ENCODE results near the gene CELSR1. TPM values are rescaled to one million over a fixed set of nuclear protein-coding genes. Genes with fewer than 3 reads are reported as not detected.

CELSR1 gene
- total RNA-seq, 1 experiment from 2014 or later, result 30.7 TPM

DNA sequence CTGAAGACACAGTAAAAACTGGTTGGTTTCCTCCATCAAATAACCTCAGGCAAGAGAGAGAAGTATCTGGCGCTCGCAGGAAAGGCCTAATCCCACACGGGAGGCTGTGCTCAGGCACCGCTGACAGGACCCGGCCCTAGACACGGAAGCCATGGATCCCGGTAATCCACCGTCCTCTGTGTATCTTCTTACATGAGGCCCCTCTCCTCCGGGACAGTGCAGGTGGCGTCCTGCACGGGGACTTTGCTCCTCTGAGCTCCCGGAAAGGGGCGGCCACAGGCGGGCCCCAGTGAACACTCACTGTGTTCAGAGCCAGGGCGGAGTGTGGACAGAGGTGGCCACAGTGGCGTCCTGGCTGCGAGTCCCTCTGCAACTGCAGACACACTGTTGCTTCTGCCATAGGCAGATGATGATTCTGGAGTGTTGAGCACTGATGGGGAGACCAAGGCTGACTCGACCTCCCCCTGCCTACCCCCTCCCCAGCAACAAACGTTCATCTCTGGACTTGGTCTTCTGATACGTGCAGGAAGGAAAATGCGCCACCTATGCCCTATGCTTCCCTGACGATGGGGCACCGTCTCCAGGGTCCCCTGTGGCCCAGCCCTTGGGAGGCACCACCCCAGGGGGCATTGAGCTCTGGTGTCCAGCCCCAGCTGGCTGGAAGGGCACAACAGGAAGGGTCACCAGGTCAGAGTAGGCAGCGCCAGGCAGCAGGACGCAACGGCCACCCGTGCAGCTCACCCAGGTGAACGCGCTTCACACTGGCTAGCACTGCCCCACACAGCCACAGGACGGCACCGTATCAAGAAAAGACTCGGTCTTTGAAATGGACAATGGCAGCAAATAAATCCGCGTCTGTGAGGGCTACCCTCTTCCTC lies 106.2 kb downstream of the CELSR1 start:
- BruUV-seq (replicated peaks), result no TSS peak
- H3K27me3 ChIP-seq (ENCODE audit: control insufficient read depth, insufficient read depth, low read length), result no peaks in the 10 kb centered on the region
- in situ Hi-C loops (cut with HindIII; ENCODE audit: low pct_unique_long_range_greater_than_20kb, low sequenced_read_pairs), result no loop called here
- no peak for TF ChIP-seq SIN3A (IDR thresholded peaks at IDR 0.05; ENCODE audit: borderline replicate concordance, insufficient read depth, low read depth, low read length)
- TF ChIP-seq, protein P1, sequence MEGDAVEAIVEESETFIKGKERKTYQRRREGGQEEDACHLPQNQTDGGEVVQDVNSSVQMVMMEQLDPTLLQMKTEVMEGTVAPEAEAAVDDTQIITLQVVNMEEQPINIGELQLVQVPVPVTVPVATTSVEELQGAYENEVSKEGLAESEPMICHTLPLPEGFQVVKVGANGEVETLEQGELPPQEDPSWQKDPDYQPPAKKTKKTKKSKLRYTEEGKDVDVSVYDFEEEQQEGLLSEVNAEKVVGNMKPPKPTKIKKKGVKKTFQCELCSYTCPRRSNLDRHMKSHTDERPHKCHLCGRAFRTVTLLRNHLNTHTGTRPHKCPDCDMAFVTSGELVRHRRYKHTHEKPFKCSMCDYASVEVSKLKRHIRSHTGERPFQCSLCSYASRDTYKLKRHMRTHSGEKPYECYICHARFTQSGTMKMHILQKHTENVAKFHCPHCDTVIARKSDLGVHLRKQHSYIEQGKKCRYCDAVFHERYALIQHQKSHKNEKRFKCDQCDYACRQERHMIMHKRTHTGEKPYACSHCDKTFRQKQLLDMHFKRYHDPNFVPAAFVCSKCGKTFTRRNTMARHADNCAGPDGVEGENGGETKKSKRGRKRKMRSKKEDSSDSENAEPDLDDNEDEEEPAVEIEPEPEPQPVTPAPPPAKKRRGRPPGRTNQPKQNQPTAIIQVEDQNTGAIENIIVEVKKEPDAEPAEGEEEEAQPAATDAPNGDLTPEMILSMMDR (IDR thresholded peaks at IDR 0.05), result no peak
- no peak for TF ChIP-seq TCF7L2 (IDR thresholded peaks at IDR 0.05; ENCODE audit: low read depth, low read length)
- TF ChIP-seq POLR2AphosphoS5 (IDR thresholded peaks at IDR 0.05; ENCODE audit: low read depth, low read length), result no peak
- TF ChIP-seq REST (IDR thresholded peaks at IDR 0.05; ENCODE audit: insufficient read depth in 1 of 2, low read depth in 2 of 2, low read length in 1 of 2), result no peak
- no peaks in the 10 kb centered on the region for H3K9me3 ChIP-seq (ENCODE audit: control insufficient read depth, insufficient read depth, low read depth, low read length)
- intact Hi-C loops (cut with micrococcal nuclease; ENCODE audit: unreplicated experiment), result no loop called here
- ChIA-PET POLR2A (no interaction called here), CTCF (no interaction called here)
- no peak overlapping the region for H3K4me3 ChIP-seq (ENCODE audit: low read depth in 2 of 2, low read length in 2 of 2)
- no peaks in the 10 kb centered on the region for H3K4me1 ChIP-seq (ENCODE audit: control insufficient read depth, insufficient read depth, low read length)
- no peak overlapping the region for H3K27ac ChIP-seq (ENCODE audit: low read length)
- no peak for DNase-seq (ENCODE audit: low read depth, low spot score)
- ATAC-seq, result 0 out of 2 replicates have a peak, but pooled peaks have one; percentile 27
- H3K36me3 ChIP-seq (ENCODE audit: control insufficient read depth, insufficient read depth, low read length), result no peaks in the 10 kb centered on the region

DNA sequence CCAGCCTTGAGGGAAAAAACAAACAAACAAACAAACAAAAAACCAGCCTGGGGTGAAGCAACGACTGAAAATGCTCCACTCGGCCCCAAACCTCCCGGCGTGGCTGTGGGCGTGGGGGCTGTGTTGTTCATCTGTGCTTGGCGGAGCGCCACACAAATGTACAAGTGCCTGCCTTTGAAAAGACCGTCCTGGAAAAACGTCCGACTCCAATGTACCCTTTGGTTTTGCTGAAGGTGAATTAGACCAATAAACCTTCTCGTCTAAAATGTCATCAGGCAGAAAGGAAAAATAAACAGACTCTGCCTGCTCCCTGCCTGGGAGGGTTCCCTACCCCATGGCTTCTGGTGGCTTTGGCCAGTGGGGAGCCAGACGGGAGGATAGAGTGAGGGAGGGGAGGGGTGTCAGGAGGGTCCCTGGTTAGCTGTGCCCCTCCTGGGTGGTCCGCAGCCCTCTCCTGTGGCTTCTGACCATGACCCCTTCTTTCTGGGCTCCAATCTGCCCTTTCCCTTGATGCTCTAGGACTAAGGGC lies 108.0 kb downstream of the CELSR1 start:
- no peaks in the 10 kb centered on the region for H3K36me3 ChIP-seq (ENCODE audit: control insufficient read depth, insufficient read depth, low read length)
- BruUV-seq (replicated peaks), result no TSS peak
- H3K9me3 ChIP-seq (ENCODE audit: control insufficient read depth, insufficient read depth, low read depth, low read length), result no peaks in the 10 kb centered on the region
- no peaks in the 10 kb centered on the region for H3K4me1 ChIP-seq (ENCODE audit: control insufficient read depth, insufficient read depth, low read length)
- no peak overlapping the region for H3K4me3 ChIP-seq (ENCODE audit: low read depth in 2 of 2, low read length in 2 of 2)
- no peaks in the 10 kb centered on the region for H3K27me3 ChIP-seq (ENCODE audit: control insufficient read depth, insufficient read depth, low read length)
- CTCF ChIA-PET, result no interaction called here
- ATAC-seq, result no peak
- H3K27ac ChIP-seq (ENCODE audit: low read length), result no peak overlapping the region
- DNase-seq (ENCODE audit: low read depth, low spot score), result no peak
- POLR2A ChIA-PET, result no interaction called here
- TF ChIP-seq SIN3A (IDR thresholded peaks at IDR 0.05; ENCODE audit: borderline replicate concordance, insufficient read depth, low read depth, low read length) (no peak), REST (IDR thresholded peaks at IDR 0.05; ENCODE audit: insufficient read depth in 1 of 2, low read depth in 2 of 2, low read length in 1 of 2) (no peak), POLR2AphosphoS5 (IDR thresholded peaks at IDR 0.05; ENCODE audit: low read depth, low read length) (no peak), TCF7L2 (IDR thresholded peaks at IDR 0.05; ENCODE audit: low read depth, low read length) (no peak)
- TF ChIP-seq, protein P1 (IDR thresholded peaks at IDR 0.05), result no peak
- in situ Hi-C loops (cut with HindIII; ENCODE audit: low pct_unique_long_range_greater_than_20kb, low sequenced_read_pairs), result no loop called here
- intact Hi-C loops (cut with micrococcal nuclease; ENCODE audit: unreplicated experiment), result no loop called here
